HepG2 (cell line): ENCODE measurements around the gene ACP2. TPM values are rescaled to one million over a fixed set of nuclear protein-coding genes. Genes with fewer than 3 reads are reported as not detected.

Experiments used
- FOXO1 ChIP-seq: sonication (generic); formaldehyde crosslinking; IDR thresholded peaks from 2 replicates; pipeline ENCODE4 v1.4.0; 2020; ENCODE audit warnings: missing genetic modification reagents
- HNRNPL ChIP-seq: fragments of 200-400 bp; formaldehyde crosslinking; IDR thresholded peaks from 2 replicates; pipeline ENCODE4 v1.6.1; 2017; ENCODE audit warnings: mild to moderate bottlenecking, low read depth, low read length
- MAFG ChIP-seq: sonication (generic); formaldehyde crosslinking; IDR thresholded peaks from 2 replicates; pipeline ENCODE4 v1.5.1; 2020; ENCODE audit warnings: mild to moderate bottlenecking, missing genetic modification reagents
- MED1 ChIP-seq: sonication (generic); formaldehyde crosslinking; IDR thresholded peaks from 2 replicates; pipeline ENCODE4 v1.4.0; 2020; ENCODE audit warnings: missing genetic modification reagents
- MEF2D ChIP-seq: sonication (generic); formaldehyde crosslinking; IDR thresholded peaks from 2 replicates; pipeline ENCODE4 v1.5.1; 2020; ENCODE audit warnings: mild to moderate bottlenecking, missing genetic modification reagents
- MYC ChIP-seq: sonication (generic); formaldehyde crosslinking; IDR thresholded peaks from 2 replicates; pipeline ENCODE4 v1.9.0; 2021; ENCODE audit warnings: missing genetic modification reagents, borderline replicate concordance
- POLR2A ChIP-seq, 2 experiments: IDR thresholded peaks; 2 replicates each; pipeline ENCODE4 v1.6.1; 2011; ENCODE audit warnings: low read depth in 2 of 2, low read length in 2 of 2, mild to moderate bottlenecking in 1 of 2, moderate library complexity in 1 of 2; ENCODE audit not compliant: insufficient read depth in 1 of 2
- SIX4 ChIP-seq: sonication (generic); formaldehyde crosslinking; IDR thresholded peaks from 2 replicates; pipeline ENCODE4 v1.4.0; 2020; ENCODE audit warnings: missing genetic modification reagents
- TSC22D2 ChIP-seq: sonication (generic); formaldehyde crosslinking; IDR thresholded peaks from 2 replicates; pipeline ENCODE4 v1.5.1; 2020; ENCODE audit warnings: missing genetic modification reagents, mild to moderate bottlenecking, borderline replicate concordance
- XRCC5 ChIP-seq: fragments of 200-400 bp; formaldehyde crosslinking; optimal IDR thresholded peaks from 2 replicates; pipeline ENCODE3; 2017; ENCODE audit warnings: mild to moderate bottlenecking, low read length
- ZBTB20 ChIP-seq: sonication (generic); formaldehyde crosslinking; IDR thresholded peaks from 2 replicates; pipeline ENCODE4 v1.8.1; 2023; ENCODE audit warnings: missing genetic modification reagents, low read depth, mild to moderate bottlenecking, borderline replicate concordance
- ZNF260 ChIP-seq: sonication (generic); formaldehyde crosslinking; IDR thresholded peaks from 2 replicates; pipeline ENCODE4 v1.4.0; 2020; ENCODE audit warnings: missing genetic modification reagents, low read depth, mild to moderate bottlenecking, borderline replicate concordance
- ZNF564 ChIP-seq: sonication (generic); formaldehyde crosslinking; IDR thresholded peaks from 2 replicates; pipeline ENCODE4 v1.8.1; 2023; ENCODE audit warnings: mild to moderate bottlenecking, missing genetic modification reagents
- ZNF724P ChIP-seq: sonication (generic); formaldehyde crosslinking; IDR thresholded peaks from 2 replicates; pipeline ENCODE4 v1.8.0; 2022; ENCODE audit warnings: missing genetic modification reagents, borderline replicate concordance
- polyA plus RNA-seq, 8 experiments: library from polyadenylated mRNA; depleted of rRNA in 3 of 8; stranded (reverse) in 7 of 8; unstranded in 1 of 8; fragments of >200 nt; fragmentation: Illumina TruSeq in 4 of 8; extraction: Trizol in 4 of 8; gene quantifications; 2 replicates each; pipeline versions ENCODE4 v1.2.1 to v1.2.3, GENCODE V29; 2011 to 2016; ENCODE audit warnings: low read depth in 4 of 8, missing spikeins in 1 of 8, mixed read lengths in 1 of 8; ENCODE audit not compliant: insufficient read depth in 1 of 8
- total RNA-seq, 5 experiments: library from RNA; depleted of rRNA; stranded (reverse); fragments of >200 nt; fragmentation: Illumina TruSeq; extraction: Trizol; gene quantifications; 2 replicates each; pipeline ENCODE4 v1.2.3, GENCODE V29; 2016; ENCODE audit warnings: low read depth in 1 of 5
- TF ChIP-seq, protein P1 (sequence below): sonication (generic); formaldehyde crosslinking; IDR thresholded peaks from 2 replicates; pipeline ENCODE4 v1.5.0; 2020; ENCODE audit warnings: missing genetic modification reagents, mild to moderate bottlenecking, borderline replicate concordance
- TF ChIP-seq, protein P2 (sequence below): sonication (generic); formaldehyde crosslinking; IDR thresholded peaks from 2 replicates; pipeline ENCODE4 v1.4.0; 2020; ENCODE audit warnings: missing genetic modification reagents
- TF ChIP-seq, protein P3 (sequence below): IDR thresholded peaks from 2 replicates; pipeline ENCODE4 v1.6.1; 2016; ENCODE audit warnings: mild to moderate bottlenecking, missing biosample characterization, missing genetic modification reagents
- TF ChIP-seq, protein P4 (sequence below): sonication (generic); formaldehyde crosslinking; IDR thresholded peaks from 2 replicates; pipeline ENCODE4 v1.4.0; 2020; ENCODE audit warnings: missing genetic modification reagents, mild to moderate bottlenecking, borderline replicate concordance
- TF ChIP-seq, protein P5 (sequence below): sonication (generic); formaldehyde crosslinking; IDR thresholded peaks from 2 replicates; pipeline ENCODE4 v1.5.1; 2020; ENCODE audit warnings: missing genetic modification reagents, mild to moderate bottlenecking, borderline replicate concordance
- TF ChIP-seq, protein P6 (sequence below): sonication (generic); formaldehyde crosslinking; IDR thresholded peaks from 2 replicates; pipeline ENCODE4 v1.9.0; 2021; ENCODE audit warnings: missing genetic modification reagents, mild to moderate bottlenecking, borderline replicate concordance

Gene ACP2
- total and polyA plus RNA-seq, 2 of the 13 experiments (the other 11 are each of a cell fraction or from before 2014, with no cell fraction given): 17.7 to 20.2 TPM

DNA sequence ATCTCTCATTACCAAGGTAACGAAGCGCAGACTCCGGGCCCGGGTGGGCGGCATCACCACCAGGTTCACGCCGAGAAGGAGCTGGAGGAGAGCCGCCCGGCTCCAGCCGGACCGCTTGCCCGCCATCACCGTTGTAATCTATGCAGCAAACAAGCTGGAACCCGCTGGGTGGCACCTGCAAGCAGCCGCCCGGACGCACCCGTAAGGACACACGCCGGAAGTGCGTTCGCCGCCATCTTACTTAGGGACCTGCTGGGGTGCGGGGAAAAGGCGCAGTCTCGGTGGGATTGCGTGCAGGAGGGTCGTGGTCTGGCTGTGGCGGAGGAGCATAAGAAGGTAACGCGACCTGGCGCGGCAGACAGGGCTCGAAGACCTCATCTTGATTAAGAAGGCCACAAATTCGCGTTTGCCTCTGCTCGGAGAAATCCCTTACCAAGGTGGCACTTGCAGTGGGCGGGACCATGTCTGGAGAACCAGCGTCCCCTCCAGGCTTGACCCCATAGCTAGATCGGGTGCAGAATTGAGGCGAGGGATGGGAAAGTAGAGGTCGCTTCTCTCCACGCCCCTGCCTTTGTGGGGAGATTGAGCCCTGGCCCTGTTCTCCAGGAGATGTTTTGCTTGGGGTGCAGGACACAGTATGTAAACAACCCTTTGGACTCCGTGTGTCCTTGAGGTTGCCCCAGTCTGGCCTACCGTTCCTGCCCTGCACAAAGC lies at the start of gene ACP2 (continued):
- TF ChIP-seq, protein P1, sequence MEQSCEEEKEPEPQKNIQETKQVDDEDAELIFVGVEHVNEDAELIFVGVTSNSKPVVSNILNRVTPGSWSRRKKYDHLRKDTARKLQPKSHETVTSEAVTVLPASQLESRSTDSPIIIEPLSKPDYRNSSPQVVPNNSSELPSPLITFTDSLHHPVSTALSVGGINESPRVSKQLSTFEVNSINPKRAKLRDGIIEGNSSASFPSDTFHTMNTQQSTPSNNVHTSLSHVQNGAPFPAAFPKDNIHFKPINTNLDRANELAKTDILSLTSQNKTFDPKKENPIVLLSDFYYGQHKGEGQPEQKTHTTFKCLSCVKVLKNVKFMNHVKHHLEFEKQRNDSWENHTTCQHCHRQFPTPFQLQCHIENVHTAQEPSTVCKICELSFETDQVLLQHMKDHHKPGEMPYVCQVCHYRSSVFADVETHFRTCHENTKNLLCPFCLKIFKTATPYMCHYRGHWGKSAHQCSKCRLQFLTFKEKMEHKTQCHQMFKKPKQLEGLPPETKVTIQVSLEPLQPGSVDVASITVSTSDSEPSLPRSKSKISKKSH: peak; percentile 94
- no peak for TF ChIP-seq MAFG (CRISPR knock-in tag)
- peak; percentile 59; the same call in 1 of the 2 replicates for TF ChIP-seq ZBTB20
- peak; percentile 78; the same call in 1 of the 2 replicates for TF ChIP-seq ZNF564 (CRISPR knock-in tag)
- peak; percentile 89 to 90 for TF ChIP-seq POLR2A (IDR thresholded peaks at IDR 0.05; ENCODE audit: insufficient read depth in 1 of 2, low read depth in 2 of 2, low read length in 2 of 2)
- TF ChIP-seq MYC (CRISPR knock-in tag): peak; percentile 91
- TF ChIP-seq XRCC5: peak; percentile 97
- TF ChIP-seq, protein P2, sequence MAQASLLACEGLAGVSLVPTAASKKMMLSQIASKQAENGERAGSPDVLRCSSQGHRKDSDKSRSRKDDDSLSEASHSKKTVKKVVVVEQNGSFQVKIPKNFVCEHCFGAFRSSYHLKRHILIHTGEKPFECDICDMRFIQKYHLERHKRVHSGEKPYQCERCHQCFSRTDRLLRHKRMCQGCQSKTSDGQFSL (CRISPR knock-in tag): peak; percentile 55; the same call in 1 of the 2 replicates
- no peak for TF ChIP-seq ZNF724P
- TF ChIP-seq ZNF260 (CRISPR knock-in tag): no peak; the same call in 1 of the 2 replicates
- TF ChIP-seq TSC22D2 (CRISPR knock-in tag): 0 out of 2 replicates have a peak, but pooled peaks have one; percentile 30
- peak; percentile 38; the same call in 1 of the 2 replicates for TF ChIP-seq SIX4 (CRISPR knock-in tag)
- peak; percentile 82 for TF ChIP-seq FOXO1 (CRISPR knock-in tag)
- TF ChIP-seq MEF2D: peak; percentile 90
- TF ChIP-seq, protein P3, sequence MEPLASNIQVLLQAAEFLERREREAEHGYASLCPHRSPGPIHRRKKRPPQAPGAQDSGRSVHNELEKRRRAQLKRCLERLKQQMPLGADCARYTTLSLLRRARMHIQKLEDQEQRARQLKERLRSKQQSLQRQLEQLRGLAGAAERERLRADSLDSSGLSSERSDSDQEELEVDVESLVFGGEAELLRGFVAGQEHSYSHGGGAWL (CRISPR knock-in tag): peak; percentile 75; the same call in 1 of the 2 replicates
- TF ChIP-seq, protein P4, sequence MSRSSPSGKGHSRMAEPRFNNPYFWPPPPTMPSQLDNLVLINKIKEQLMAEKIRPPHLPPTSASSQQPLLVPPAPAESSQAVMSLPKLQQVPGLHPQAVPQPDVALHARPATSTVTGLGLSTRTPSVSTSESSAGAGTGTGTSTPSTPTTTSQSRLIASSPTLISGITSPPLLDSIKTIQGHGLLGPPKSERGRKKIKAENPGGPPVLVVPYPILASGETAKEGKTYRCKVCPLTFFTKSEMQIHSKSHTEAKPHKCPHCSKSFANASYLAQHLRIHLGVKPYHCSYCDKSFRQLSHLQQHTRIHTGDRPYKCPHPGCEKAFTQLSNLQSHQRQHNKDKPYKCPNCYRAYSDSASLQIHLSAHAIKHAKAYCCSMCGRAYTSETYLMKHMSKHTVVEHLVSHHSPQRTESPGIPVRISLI: peak; percentile 32; the same call in 1 of the 2 replicates
- TF ChIP-seq, protein P5, sequence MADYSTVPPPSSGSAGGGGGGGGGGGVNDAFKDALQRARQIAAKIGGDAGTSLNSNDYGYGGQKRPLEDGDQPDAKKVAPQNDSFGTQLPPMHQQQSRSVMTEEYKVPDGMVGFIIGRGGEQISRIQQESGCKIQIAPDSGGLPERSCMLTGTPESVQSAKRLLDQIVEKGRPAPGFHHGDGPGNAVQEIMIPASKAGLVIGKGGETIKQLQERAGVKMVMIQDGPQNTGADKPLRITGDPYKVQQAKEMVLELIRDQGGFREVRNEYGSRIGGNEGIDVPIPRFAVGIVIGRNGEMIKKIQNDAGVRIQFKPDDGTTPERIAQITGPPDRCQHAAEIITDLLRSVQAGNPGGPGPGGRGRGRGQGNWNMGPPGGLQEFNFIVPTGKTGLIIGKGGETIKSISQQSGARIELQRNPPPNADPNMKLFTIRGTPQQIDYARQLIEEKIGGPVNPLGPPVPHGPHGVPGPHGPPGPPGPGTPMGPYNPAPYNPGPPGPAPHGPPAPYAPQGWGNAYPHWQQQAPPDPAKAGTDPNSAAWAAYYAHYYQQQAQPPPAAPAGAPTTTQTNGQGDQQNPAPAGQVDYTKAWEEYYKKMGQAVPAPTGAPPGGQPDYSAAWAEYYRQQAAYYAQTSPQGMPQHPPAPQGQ (CRISPR knock-in tag): peak; percentile 73; the same call in 1 of the 2 replicates
- peak; percentile 88 for TF ChIP-seq MED1 (CRISPR knock-in tag)
- TF ChIP-seq HNRNPL: peak; percentile 81
- TF ChIP-seq, protein P6, sequence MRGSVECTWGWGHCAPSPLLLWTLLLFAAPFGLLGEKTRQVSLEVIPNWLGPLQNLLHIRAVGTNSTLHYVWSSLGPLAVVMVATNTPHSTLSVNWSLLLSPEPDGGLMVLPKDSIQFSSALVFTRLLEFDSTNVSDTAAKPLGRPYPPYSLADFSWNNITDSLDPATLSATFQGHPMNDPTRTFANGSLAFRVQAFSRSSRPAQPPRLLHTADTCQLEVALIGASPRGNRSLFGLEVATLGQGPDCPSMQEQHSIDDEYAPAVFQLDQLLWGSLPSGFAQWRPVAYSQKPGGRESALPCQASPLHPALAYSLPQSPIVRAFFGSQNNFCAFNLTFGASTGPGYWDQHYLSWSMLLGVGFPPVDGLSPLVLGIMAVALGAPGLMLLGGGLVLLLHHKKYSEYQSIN (CRISPR knock-in tag): no peak
